ENCODE data around the gene FOSL1.

Gene FOSL1

GRCh38 chr11:65916391-65916790 is 16.2 kb upstream of the FOSL1 start:
- DNase-seq (ENCODE audit: low read depth), result no peak
- TF ChIP-seq CTCF (conservative IDR thresholded peaks at IDR 0.05; ENCODE audit: low read length), result no peak
- H3K4me3 ChIP-seq (ENCODE audit: low read length), result peak overlapping the region; percentile 93

- no peak for TF ChIP-seq CTCF (conservative IDR thresholded peaks at IDR 0.05; ENCODE audit: low read length)
- DNase-seq (ENCODE audit: low read depth), result peak; percentile 98
- peak overlapping the region; percentile 93 for H3K4me3 ChIP-seq (ENCODE audit: low read length)
Observed at GRCh38 chr11:65915821-65916251, 15.6 kb upstream of the FOSL1 start.

- no peak for DNase-seq (ENCODE audit: low read depth)
- no peak for TF ChIP-seq CTCF (conservative IDR thresholded peaks at IDR 0.05; ENCODE audit: low read length)
- peak overlapping the region; percentile 36 for H3K4me3 ChIP-seq (ENCODE audit: low read length)
Observed at GRCh38 chr11:65915101-65915820, 15.1 kb upstream of the FOSL1 start.

GRCh38 chr11:65912845-65913244 is 12.7 kb upstream of the FOSL1 start:
- H3K4me3 ChIP-seq (ENCODE audit: low read length), result no peak overlapping the region
- TF ChIP-seq CTCF (conservative IDR thresholded peaks at IDR 0.05; ENCODE audit: low read length), result no peak
- DNase-seq (ENCODE audit: low read depth), result peak; percentile 68

GRCh38 chr11:65911682-65912568 is 11.7 kb upstream of the FOSL1 start:
- peak; percentile 54 for TF ChIP-seq CTCF (conservative IDR thresholded peaks at IDR 0.05; ENCODE audit: low read length)
- peak; percentile 89 for DNase-seq (ENCODE audit: low read depth)
- no peak overlapping the region for H3K4me3 ChIP-seq (ENCODE audit: low read length)

GRCh38 chr11:65907878-65908277 is 7.7 kb upstream of the FOSL1 start:
- TF ChIP-seq CTCF (conservative IDR thresholded peaks at IDR 0.05; ENCODE audit: low read length), result no peak
- no peak for DNase-seq (ENCODE audit: low read depth)
- no peak overlapping the region for H3K4me3 ChIP-seq (ENCODE audit: low read length)

Data from AG10803 (cell line).